NCI-H1930 (cell line): ENCODE results near the gene JMJD1C.

Source experiments
- DNase-seq, 2 experiments: peaks; one replicate each; lab custom pipeline; 2025; lab: John Stamatoyannopoulos, UW

JMJD1C gene

DNA sequence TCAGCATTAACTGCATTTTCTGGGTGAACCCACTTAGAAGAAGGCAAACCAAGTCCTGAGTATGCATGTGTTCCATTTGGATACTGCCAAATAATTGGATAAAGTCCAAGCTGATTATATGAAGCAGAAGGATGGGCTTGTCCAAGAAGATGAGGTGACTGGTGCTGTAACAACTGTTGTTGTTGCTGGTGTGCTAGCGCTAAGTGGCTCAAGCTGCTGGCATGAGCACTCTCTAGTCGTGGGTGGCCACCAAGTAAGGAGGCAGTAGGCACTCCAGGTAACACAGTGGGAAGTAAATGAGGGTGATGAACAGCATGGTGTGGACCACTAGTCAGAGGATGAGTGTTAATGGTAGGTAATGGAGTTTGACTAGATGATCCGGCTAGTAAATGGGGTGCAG is 252.3 kb downstream of the JMJD1C start:
- no peak for DNase-seq

DNA sequence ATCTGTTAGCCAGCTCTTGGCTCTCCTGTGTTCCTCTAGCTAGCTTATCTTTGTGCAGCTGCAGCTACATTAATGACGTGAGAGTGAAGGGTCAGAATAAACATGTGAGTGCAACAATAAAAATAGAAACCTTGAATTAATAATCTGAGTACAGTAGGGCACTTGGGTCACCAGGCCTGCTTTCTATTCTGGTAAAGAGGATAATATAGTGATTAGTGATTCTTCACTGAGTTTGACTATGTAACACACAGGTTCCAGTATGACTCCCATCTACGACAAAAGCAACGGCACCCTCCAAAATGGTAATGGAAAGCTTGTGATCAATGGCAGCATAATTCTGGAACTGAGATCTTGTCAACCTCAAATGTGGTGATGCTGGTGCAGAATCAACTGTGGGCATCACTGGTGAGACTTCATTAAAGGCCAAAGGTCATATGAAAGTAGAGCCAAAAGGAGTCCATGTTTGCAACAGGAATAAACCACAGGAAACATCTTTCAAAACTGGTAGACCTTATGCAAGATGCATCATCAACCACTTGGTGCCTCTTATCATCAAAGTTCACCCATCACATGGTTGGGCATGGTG is 255.1 kb downstream of the JMJD1C start:
- no peak for DNase-seq

DNA sequence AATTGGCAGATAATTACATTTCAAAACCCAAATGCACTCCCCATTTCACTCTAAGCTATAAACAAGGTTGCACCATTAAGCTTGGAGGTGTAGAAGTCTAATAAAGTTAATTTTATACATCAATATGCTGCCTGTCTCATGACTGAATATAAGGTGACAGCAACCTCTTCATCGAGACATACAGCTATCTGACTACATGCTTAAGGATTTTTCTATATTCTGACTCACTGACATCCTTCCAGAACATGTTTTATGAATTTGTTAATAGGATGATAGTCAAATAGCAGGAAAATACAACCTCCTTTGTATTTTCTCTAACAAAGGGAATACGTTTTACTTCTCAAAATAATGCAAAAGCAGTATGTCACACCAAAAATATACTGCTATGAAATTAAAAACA is 256.1 kb downstream of the JMJD1C start:
- DNase-seq: no peak

DNA sequence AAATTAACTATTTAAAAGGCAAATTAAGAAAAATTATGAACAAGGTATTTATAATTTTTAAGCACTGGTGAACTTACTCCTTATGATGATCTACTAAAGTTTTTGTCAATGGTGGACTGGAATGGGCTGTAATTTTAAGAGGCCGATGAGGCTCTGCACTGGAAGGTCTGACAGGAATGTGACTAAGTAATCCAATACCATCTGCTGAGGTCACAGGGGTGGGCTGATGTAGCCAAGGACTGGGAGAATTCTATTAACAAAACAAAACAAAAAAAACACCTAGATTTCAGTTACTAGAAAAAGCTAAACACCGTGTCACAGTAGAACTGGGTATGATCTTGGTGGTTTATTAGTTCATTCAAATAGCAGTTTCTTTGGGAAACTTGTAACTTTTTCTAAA is 256.8 kb downstream of the JMJD1C start:
- no peak for DNase-seq

DNA sequence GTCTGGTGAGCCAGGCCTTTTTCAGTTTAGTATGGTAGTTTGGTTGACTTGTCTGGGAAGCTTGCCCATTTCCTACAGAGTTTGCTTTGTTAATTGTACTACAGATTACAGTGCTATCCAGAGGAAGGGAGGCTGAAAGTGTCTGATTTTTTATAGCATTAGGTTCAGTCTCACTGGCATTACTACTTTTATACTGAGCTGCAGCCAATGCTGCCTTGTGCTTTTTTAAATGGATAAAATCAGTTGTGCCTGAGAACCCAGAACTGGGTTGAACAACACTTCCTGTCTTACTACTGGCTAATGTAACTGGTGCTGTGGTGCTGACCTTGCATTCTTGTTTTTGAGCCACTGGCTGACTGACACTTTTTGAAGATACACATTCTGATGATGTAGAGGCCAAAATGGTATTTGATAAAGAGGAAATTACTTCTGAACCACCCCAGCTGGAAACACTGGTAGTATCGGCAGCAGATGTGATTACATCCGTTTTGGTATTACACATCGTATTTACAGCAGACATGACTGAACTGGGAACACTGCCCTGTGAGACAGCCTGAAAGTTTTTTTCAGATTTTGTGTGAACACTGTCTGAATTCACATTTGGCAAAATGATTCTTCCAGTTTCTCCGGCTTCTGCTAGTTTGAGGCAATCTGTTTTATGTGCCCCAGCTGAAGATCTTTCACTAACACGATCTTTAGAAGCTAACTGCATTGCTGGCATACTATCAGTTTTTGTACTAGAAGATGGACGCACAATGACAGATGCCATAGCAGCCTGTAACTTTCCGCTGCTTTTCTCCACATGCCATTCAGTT is 258.6 kb downstream of the JMJD1C start:
- no peak for DNase-seq

DNA sequence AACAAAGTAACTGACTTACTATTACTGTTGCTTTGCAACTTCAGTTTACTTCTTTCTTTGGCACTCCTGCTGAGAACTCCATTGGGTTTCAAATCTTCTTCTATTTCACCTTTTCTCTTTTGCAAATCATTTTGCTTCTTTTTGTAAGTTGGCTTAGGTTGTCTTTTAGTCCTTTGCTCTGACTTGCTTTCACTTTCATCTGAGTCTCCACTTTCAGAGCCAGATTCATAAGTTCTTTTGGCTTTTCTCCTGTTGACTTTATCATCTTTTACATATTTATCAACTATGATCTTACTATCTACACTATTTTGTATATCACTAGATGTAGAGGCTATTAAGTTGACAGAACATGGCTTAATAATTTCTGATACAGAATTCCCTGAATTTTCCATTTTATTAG is 259.2 kb downstream of the JMJD1C start:
- no peak for DNase-seq

DNA sequence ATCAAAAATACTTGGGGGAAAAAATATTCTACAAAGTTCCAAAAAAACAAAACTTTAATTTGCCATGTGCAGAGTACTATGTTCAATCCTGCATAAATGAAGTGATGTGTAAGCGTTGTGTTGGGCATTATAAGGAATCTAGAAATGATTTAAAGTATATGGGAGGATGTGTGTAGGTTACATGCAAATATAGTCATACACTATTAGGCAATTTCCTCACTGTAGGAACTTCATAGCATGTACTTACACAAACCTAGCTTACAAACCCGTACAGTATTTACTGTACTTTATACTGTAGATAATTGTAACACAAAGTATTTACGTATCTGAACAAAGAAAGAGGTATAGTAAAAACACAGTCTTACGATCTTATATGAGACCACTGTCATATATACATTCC is 260.4 kb downstream of the JMJD1C start:
- no peak for DNase-seq

DNA sequence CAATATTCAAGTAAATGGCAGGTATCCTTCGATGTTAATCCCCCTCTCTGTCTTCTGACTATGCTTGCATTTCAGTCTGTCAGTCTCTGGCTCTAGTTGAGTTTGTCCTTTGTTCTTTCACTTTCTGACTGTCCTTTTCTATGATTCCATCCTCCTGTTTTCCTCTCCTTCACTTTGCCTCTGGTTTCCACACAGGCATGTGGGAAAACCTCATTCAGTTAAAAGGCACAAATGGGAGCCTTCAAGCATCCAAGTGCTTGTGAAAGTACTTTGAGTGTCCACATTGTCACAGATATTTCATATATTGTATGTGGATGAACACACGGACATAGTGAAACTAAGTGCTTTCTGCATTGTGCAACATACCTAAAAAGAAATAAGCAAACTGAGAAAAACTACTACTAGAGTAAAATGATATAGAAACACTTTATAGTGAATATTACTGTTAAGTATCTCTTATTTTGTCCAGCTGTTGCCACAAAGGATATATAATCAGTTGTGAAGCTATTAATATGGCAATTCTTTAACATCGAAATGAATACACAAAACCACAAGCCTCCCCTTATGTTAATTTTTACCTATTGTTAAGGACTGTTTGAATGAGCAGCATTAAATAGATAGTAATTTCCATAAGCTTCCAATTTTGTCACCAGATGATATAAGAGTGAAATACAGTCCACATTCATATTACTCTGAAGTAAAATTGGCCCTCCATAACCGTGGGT is 260.9 kb downstream of the JMJD1C start:
- no peak for DNase-seq

DNA sequence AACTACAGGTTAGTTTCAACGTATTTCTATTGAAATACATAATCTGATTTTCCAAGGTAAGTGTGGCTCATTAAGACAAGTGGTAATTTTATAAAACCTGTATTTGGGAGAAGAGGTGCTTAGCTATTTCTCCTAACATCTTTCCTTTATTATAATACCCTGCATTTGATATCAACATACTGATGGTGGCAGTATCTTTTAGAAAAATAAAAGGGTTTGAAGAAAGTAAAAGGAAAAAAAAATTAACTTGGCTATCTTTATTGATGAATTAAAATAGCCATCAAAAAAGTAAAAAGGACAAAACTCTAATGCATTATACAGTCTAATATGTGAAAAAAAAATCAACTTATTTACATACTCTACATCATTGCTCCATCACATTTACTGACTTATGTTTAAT is 264.7 kb downstream of the JMJD1C start:
- DNase-seq: no peak

DNA sequence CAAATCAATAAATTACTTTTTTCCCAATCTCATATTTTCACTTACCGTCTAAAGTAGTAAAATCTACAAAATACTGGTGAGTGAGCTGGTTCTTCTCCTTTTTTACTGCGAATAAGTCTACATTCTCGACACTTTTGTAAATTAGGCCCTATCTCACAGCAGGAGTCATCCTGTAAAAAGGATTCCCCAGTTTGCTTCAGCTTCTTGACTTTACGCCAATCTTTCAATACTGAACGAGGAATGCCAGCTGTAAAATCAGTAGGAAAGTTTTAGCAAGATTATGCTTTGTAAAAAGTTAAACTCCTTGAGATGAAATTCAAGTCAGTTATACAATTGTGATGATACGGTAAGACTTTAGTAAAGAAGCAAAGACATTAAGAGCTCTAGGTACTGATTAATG is 265.3 kb downstream of the JMJD1C start:
- no peak for DNase-seq

DNA sequence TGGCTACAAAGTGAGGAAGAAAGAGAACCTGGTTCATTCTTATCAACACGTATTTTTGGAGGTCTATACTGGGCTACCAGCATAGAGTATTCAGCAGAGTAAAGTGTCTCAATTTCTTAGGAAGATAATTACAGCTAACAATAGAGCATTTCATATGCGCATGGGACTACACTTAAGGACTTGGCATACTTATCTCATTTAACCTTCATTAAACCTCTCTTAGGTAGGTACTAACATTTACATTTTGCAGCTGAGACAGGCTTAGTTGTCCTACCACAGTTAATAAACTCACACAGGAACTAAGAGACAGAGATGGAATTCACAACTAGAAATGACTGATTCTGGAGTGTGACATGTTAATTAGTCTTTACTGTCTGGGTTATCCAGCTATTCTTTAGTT is 266.1 kb downstream of the JMJD1C start:
- no peak for DNase-seq

DNA sequence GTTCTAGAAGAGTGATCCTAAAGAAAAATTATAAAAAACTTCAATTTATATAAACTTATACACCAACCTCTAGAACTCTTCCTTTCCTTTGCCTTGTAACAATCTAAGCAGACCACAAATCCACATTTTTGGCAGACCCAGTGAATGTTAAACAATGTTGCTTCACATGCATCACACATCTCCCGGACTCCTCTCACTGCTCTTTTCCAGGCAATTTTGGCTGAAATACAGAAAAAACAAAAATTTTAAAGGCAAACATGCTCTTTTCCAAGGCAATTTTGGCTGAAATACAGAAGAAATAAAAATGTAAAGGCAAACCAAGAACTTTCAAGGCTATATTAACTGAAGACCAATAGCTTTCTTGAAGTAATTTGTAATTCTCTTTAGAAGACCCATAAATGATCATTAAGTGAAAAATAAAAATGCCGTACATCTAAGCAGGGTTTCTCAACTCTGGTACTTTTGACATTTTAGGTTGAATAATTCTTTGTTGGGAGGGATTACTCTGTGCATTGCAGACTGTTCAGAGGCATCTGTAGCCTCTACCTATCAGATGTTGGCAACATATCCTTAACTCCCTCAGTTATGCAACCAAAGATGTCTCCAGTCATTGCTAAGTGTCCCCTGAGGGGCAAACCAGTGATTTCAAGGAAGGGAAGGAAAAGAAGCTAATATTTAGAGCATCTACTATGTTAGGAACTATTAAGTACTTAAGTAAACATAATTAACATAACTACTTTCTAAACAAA is 268.3 kb downstream of the JMJD1C start:
- no peak for DNase-seq

DNA sequence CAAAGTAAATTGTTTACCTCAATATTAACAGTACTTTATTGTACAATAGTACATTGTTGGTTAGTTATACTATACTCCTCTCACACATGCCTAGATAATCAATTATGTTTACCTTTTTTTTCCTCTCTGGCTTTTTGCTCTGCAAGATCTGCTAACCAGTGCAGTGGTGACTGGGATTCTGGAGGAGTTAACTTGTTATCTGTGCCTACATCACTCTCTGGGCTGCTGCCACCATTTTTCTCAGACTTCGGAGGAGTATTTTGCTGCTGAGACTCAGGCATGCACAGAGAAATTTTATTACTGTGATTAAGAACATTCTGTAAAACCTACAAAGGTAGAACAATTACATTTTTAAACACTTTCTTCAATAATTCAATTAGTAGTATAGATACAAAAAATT is 273.0 kb downstream of the JMJD1C start:
- DNase-seq: no peak

DNA sequence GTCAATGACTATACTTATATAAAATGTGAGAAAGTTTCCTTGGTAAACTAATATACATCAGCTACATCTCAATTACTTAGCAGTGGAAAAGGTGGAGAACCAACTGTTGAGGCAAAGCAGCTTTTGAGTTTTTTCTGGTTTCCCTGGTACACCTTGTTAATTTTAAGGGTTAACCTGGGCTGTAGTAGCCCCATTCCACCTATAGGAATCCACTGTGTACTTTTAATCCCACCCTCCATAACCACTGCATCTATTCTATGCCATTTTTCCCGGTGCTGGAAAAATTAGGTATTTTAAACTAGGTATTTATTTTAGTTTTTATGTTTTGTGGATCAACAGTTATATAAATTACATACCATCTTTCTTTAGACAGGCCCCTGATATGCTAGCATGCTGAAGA is 290.2 kb downstream of the JMJD1C start:
- DNase-seq: no peak

DNA sequence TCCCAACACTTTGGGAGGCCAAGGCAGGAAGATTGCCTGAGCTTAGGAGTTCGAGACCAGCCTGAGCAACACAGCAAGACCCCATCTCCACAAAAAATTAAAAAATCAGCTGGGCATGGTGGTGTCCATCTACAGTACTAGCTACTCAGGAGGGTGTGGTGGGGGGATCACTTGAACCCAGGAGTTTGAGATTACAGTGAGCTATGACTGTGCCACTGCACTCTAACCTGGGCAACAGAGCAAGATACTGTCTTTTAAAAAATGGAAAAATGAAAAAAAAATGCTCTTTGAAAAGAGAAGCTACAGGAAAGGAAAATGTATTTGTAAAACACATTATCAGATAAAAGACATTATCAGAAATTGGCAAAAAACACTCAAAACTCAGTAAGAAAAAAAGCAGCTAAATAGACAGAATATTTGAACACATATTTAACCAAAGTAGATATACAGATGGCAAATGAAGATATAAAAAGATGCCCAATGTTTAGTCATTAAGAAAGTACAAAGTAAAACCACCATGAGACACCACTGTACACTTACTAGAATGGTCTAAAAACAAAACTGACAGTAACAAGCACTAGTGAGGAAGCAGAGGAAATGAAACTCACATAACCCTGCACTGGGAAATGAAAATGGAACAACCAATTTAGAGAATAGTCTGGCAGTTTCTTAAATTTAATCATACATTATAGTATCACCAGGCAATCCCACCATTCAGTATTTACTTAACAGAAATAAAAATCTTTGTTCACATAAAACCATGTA is 292.1 kb downstream of the JMJD1C start:
- no peak for DNase-seq

DNA sequence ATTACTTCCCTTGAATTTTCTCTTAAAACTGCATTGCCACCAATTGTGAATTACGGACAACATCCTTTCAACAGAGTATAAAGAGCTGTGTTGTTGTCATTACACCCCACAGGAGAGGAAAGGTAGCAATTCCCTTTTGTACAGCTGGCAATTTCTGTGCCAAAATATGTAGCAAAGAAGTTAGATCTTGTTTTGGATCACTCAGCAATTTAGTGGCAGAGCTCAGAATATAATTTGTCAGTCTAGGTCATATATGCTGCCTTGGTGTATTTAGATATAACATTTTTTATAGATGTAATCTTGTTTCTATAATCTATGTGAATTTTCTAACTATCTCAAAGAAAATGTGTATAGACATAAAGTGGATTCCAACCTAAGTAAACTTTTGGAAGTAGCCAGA is 293.9 kb downstream of the JMJD1C start:
- no peak for DNase-seq

DNA sequence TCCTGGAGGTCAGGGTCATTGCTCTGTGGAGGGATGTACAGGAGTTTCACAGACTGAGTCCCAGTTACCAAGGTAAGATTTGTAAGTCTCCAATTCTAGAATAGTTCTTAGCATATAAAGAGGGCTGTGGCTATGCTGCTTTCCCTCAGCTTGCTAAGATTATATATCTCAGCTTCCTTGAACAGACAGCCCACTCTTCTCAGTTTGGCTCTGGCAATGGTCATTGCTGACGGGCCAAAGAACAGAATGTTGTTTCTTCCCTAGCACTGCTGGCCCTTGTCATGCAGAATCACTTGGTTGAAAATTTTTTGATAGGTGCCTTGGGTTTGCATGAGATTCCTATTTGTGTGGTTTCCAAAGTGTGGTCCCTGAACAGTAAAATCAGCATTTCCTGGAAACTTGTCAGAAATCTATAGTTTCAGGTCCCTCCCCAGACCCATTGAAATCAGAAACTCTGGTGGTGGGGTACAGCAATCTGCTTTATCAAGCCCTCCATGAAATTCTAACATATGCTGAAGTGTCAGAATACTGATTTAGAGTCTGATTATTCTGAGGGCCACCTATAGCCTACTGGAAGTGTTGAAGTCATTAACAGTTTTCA is 294.4 kb downstream of the JMJD1C start:
- no peak for DNase-seq

DNA sequence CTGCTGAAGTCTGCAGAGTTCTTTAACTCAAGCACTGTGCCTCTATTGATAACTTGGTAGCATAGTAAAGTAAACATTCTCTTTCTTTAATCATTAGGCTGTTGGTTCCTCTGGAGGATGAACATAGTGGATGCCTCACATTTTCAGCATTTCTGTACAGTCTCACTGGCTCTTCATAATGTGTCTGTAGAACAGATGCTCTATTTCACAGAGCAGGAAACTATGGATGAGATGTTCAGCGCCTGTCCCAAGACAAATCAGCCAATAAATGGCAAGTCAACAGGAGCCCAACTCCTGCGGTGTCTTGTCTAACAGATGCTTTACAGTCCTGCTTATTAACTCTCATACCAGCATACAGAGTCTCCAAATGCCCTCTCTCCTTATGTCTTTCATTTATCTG is 296.2 kb downstream of the JMJD1C start:
- no peak for DNase-seq

DNA sequence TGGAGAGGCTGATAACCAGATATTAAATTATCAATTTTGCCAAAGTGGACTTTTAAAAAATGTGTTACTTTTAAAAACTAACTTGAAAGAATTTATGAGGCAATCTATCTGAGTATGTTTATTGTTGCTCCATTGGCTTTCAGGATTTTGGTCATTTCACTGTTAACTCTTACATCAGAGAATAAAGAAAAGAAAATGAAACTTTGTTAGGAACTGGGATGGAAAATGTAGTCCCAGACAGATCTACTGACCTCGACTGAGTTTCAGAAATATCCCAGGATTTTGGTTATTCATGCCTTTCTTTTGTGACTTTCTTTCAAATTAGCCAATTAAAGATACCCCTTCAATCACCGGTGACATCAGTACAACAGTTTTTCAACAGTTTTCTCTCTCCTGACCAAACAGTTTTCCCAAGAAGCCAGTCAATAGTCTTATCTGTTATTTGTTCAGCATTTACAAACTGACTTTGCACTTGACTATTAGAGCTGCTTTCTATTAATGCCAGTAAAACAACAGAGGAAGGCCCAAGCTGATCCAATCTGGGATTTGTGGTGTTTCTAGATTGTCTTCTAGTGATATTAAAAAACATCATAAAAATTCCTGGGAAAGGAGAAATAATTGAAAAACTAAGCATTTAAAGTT is 296.8 kb downstream of the JMJD1C start:
- DNase-seq: no peak

DNA sequence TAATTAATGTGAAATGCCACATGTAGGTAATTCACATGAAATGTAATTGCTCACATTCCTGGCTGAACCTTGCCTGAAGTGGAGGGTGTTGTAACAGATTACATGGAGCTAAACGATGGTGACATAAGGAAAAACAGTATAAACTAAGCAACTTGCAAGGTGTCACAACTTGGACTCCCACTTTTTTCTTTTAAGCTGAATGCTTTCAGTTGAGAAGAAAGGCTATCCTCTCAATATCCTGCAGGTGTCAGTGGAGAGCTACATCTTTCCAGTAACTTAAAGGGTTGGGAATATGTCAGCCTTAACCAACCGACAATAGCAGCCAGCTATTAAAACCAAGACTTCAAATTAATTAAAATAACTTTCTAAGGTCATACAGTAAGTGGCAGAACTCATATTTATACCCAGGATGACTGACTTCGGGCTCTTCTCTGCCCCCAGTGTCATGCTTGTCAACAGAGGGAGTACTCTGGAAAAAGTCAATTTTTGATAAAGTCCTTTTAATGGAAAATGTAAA is 299.0 kb downstream of the JMJD1C start:
- peak in 1 of 2 experiments; percentile 15 for DNase-seq

DNA sequence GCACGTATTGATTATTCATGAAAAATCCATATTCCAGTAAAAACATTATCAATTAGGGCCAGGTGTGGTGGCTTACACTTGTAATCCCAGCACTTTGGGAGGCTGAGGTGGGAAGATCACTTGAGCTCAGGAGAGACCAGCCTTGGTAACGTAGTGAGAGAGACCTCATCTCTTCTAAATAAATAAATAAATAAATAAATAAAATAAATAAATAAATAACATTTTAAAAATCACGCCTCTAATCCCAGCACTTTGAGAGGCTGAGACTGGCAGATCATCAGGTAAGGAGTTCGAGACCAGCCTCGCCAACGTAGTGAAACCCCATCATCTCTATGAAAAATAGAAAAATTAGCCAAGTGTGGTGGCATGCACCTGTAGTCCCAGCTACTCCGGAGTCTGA is 300.5 kb downstream of the JMJD1C start:
- no peak for DNase-seq
